Common myeloid progenitor, CD34-positive (primary cell): ENCODE results near the gene HEBP1.

Experiments
- CTCF ChIA-PET: fragments of 350-600 bp; sonication (Branson Sonifier 250); formaldehyde crosslinking; loops from one replicate; lab custom pipeline; 2021; ENCODE audit warnings: antibody characterized with exemption; lab: Charles Lee
- POLR2A ChIA-PET: fragments of 350-600 bp; sonication (Branson Sonifier 250); formaldehyde crosslinking; loops from one replicate; lab custom pipeline; 2021; ENCODE audit warnings: antibody characterized with exemption; lab: Charles Lee
- DNase-seq, 3 donors: peaks; one replicate each; pipeline versions ENCODE4 v3.0.0 to v3.0.0-alpha.2; 2013
- H3K27ac ChIP-seq, 2 experiments: 1 replicate in 1 of 2; 2 replicates in 1 of 2; pipeline ENCODE4 v1.7.0; 2013; ENCODE audit warnings: inconsistent platforms in 2 of 2, low read length in 2 of 2, mild to moderate bottlenecking in 2 of 2, low read depth in 1 of 2, moderate library complexity in 1 of 2; ENCODE audit not compliant: severe bottlenecking in 2 of 2, insufficient read depth in 1 of 2, poor library complexity in 1 of 2
- H3K27me3 ChIP-seq, 5 experiments: replicated peaks in 2 of 5; 1 replicate in 3 of 5; 2 replicates in 2 of 5; pipeline versions ENCODE4 v1.6.1 to v1.7.0; 2013; ENCODE audit warnings: low read length in 4 of 5, mild to moderate bottlenecking in 2 of 5, moderate library complexity in 2 of 5, inconsistent platforms in 1 of 5; ENCODE audit not compliant: insufficient read depth in 5 of 5, control insufficient read depth in 4 of 5
- H3K36me3 ChIP-seq, 4 experiments: 1 replicate in 2 of 4; 2 replicates in 2 of 4; pipeline versions ENCODE4 v1.6.1 to v1.7.0; 2013; ENCODE audit warnings: low read length in 3 of 4, control low read depth in 1 of 4, mild to moderate bottlenecking in 1 of 4; ENCODE audit not compliant: control insufficient read depth in 4 of 4, insufficient read depth in 4 of 4
- H3K4me1 ChIP-seq, 4 experiments: 1 replicate in 3 of 4; 2 replicates in 1 of 4; pipeline versions ENCODE4 v1.6.1 to v1.7.1; 2013; ENCODE audit warnings: low read length in 3 of 4, mild to moderate bottlenecking in 3 of 4, control low read depth in 1 of 4, inconsistent platforms in 1 of 4, moderate library complexity in 1 of 4; ENCODE audit not compliant: control insufficient read depth in 4 of 4, insufficient read depth in 4 of 4; ENCODE audit errors: control extremely low read depth in 1 of 4
- H3K4me3 ChIP-seq, 7 experiments: 1 replicate in 4 of 7; 2 replicates in 3 of 7; pipeline versions ENCODE4 v1.5.1 to v1.7.0; 2013; ENCODE audit warnings: mild to moderate bottlenecking in 7 of 7, low read length in 6 of 7, moderate library complexity in 6 of 7, inconsistent platforms in 2 of 7, low read depth in 2 of 7, control low read depth in 1 of 7; ENCODE audit not compliant: insufficient read depth in 4 of 7, control insufficient read depth in 1 of 7; ENCODE audit errors: extremely low read depth in 1 of 7
- H3K9me3 ChIP-seq, 5 experiments: 1 replicate in 4 of 5; 2 replicates in 1 of 5; pipeline versions ENCODE4 v1.6.1 to v1.7.1; 2013; ENCODE audit warnings: low read length in 4 of 5, mild to moderate bottlenecking in 2 of 5, inconsistent platforms in 1 of 5, low read depth in 1 of 5, moderate library complexity in 1 of 5; ENCODE audit not compliant: control insufficient read depth in 4 of 5, insufficient read depth in 2 of 5; ENCODE audit errors: control extremely low read depth in 1 of 5
- WGBS: methylation state at CpG from one replicate; pipeline ENCODE4 v1.1.5; 2013; ENCODE audit not compliant: insufficient coverage; 5-methylcytosine and 5-hydroxymethylcytosine counted together

HEBP1 gene

GRCh38 chr12:12964255-12964654 is 35.8 kb downstream of the HEBP1 start:
- no peak overlapping the region for H3K27ac ChIP-seq
- CTCF ChIA-PET, result interaction anchor here (0.8 to 1.6 kb wide), 3 partner anchors 10 to 243 kb away, joined by 3 to 5 read pairs (median 3); no protein-coding TSS in a partner anchor
- H3K4me1 ChIP-seq, result peaks cover 0 to 4% (median 0%) of the 10 kb centered on the region in 4 experiments
- H3K27me3 ChIP-seq, result no peaks in the 10 kb centered on the region
- DNase-seq, result peak in 2 of 3 donors; percentile 12 to 34
- peaks cover 0 to 3% (median 0%) of the 10 kb centered on the region in 4 experiments for H3K36me3 ChIP-seq
- 96% methylated on average over 4 of the region's 4 CpGs for WGBS
- H3K9me3 ChIP-seq, result no peaks in the 10 kb centered on the region
- H3K4me3 ChIP-seq, result no peak overlapping the region
- POLR2A ChIA-PET, result no interaction called here

GRCh38 chr12:12960639-12961209 is 39.3 kb downstream of the HEBP1 start:
- Histone ChIP-seq H3K27ac (no peak overlapping the region), H3K27me3 (no peaks in the 10 kb centered on the region), H3K4me3 (no peak overlapping the region), H3K4me1 (peaks cover 0 to 4% (median 0%) of the 10 kb centered on the region in 4 experiments), H3K9me3 (no peaks in the 10 kb centered on the region), H3K36me3 (no peaks in the 10 kb centered on the region)
- 100% methylated on average over 1 of the region's 5 CpGs for WGBS
- CTCF ChIA-PET, result interaction anchor here (1.2 to 2.1 kb wide), 3 partner anchors 8 to 251 kb away, joined by 3 to 6 read pairs (median 3); no protein-coding TSS in a partner anchor
- POLR2A ChIA-PET, result no interaction called here
- DNase-seq, result no peak

- CTCF ChIA-PET, result interaction anchor here (1.0 to 2.1 kb wide), 6 partner anchors 10 to 122 kb away, joined by 3 to 6 read pairs (median 3); no protein-coding TSS in a partner anchor
- H3K9me3 ChIP-seq, result no peaks in the 10 kb centered on the region
- POLR2A ChIA-PET, result no interaction called here
- H3K36me3 ChIP-seq, result no peaks in the 10 kb centered on the region
- no peaks in the 10 kb centered on the region for H3K27me3 ChIP-seq
- no peaks in the 10 kb centered on the region for H3K4me1 ChIP-seq
- no CpG with 5 or more reads among the region's 7 CpGs for WGBS
- no peak overlapping the region for H3K4me3 ChIP-seq
- peak; percentile 19 to 61 (median 36) for DNase-seq
- H3K27ac ChIP-seq, result no peak overlapping the region
Measured at GRCh38 chr12:12958886-12959285, 41.2 kb downstream of the HEBP1 start.

GRCh38 chr12:12954878-12955625 is 45.0 kb downstream of the HEBP1 start:
- WGBS, result 95% methylated on average over 4 of the region's 6 CpGs
- CTCF ChIA-PET, result interaction anchor here (0.9 to 1.3 kb wide), 3 partner anchors 25 to 257 kb away, joined by 3 read pairs; no protein-coding TSS in a partner anchor
- no peaks in the 10 kb centered on the region for H3K27me3 ChIP-seq
- no peak for DNase-seq
- H3K9me3 ChIP-seq, result no peaks in the 10 kb centered on the region
- POLR2A ChIA-PET, result no interaction called here
- no peaks in the 10 kb centered on the region for H3K36me3 ChIP-seq
- no peak overlapping the region for H3K27ac ChIP-seq
- H3K4me3 ChIP-seq, result no peak overlapping the region
- H3K4me1 ChIP-seq, result no peaks in the 10 kb centered on the region

GRCh38 chr12:12954356-12954755 is 45.7 kb downstream of the HEBP1 start:
- no peak overlapping the region for H3K4me3 ChIP-seq
- no peaks in the 10 kb centered on the region for H3K36me3 ChIP-seq
- no peaks in the 10 kb centered on the region for H3K4me1 ChIP-seq
- 100% methylated on average over 2 of the region's 4 CpGs for WGBS
- ChIA-PET POLR2A (no interaction called here), CTCF (interaction anchor here (0.9 to 1.3 kb wide), 3 partner anchors 25 to 258 kb away, joined by 3 read pairs; no protein-coding TSS in a partner anchor)
- no peak for DNase-seq
- no peaks in the 10 kb centered on the region for H3K27me3 ChIP-seq
- H3K9me3 ChIP-seq, result no peaks in the 10 kb centered on the region
- no peak overlapping the region for H3K27ac ChIP-seq

GRCh38 chr12:12952036-12952435 is 48.0 kb downstream of the HEBP1 start, which contains the start of gene GPRC5D:
Gene GPRC5D, minus strand, starts transcription at chr12:12952170. Its CDS starts 1,786 bp downstream, at chr12:12950384.
- Histone ChIP-seq H3K9me3 (no peaks in the 10 kb centered on the region), H3K27ac (no peak within 1 kb of the TSS), H3K27me3 (no peaks in the 10 kb centered on the region), H3K4me1 (no peaks in the 10 kb centered on the region), H3K36me3 (no peaks in the 10 kb centered on the region), H3K4me3 (no peak within 1 kb of the TSS)
- 97% methylated on average over 6 of the region's 6 CpGs for WGBS
- no peak for DNase-seq
- CTCF ChIA-PET, result interaction anchor here (0.9 to 1.4 kb wide), 2 partner anchors 37 to 274 kb away, joined by 4 read pairs; no protein-coding TSS in a partner anchor
- POLR2A ChIA-PET, result interaction anchor here (0.7 kb wide), 1 partner anchor 304 kb away, joined by 5 read pairs; no protein-coding TSS in a partner anchor
